K562 (cell line): ENCODE results near the gene LCTL. TPM values are rescaled to one million over a fixed set of nuclear protein-coding genes. Genes with fewer than 3 reads are reported as not detected.

Experiments
- ATAC-seq: fragments of 200-7000 bp; cut with Tn5 transposase; 3 replicates; pipeline ENCODE4 v1.9.1; 2020; ENCODE audit warnings: moderate library complexity
- BruUV-seq: library from RNA; stranded (reverse); fragments of 400-500 nt; replicated peaks from 2 replicates; lab custom pipeline; 2021; lab: Mats Ljungman, UMichigan
- CTCF ChIA-PET: fragments of 300-600 bp; formaldehyde crosslinking; extraction: SDS; loops from one replicate; lab custom pipeline; 2021; ENCODE audit warnings: low intra/inter-chr PET ratio; lab: Yijun Ruan, JAX
- POLR2A ChIA-PET: fragments of 300-600, 350-650 bp; sonication (Branson Sonifier 250); formaldehyde crosslinking; extraction: SDS; loops from one replicate; lab custom pipeline; 2021; ENCODE audit warnings: antibody characterized with exemption, inconsistent platforms; lab: Yijun Ruan, JAX
- DNase-seq, 4 experiments: peaks; one replicate each; pipeline versions ENCODE4 v3.0.0 to v3.0.0-alpha.2; 2011 to 2018; ENCODE audit warnings: low spot score in 3 of 4, mixed read lengths in 3 of 4; ENCODE audit errors: extremely low read depth in 1 of 4
- FAIRE-seq: peaks from 2 replicates; lab custom pipeline; 2011; peaks lifted over from hg19 to GRCh38; lab: Jason Lieb, UNC
- H2AFZ ChIP-seq: 2 replicates; pipeline ENCODE4 v1.6.0; 2011; ENCODE audit warnings: low read depth, low read length, control low read depth, inconsistent platforms
- H3K27ac ChIP-seq: fragments of 200-600 bp; 3 replicates; pipeline ENCODE4 v1.8.0; 2011; ENCODE audit warnings: low read depth, mild to moderate bottlenecking, control low read depth, inconsistent platforms, low read length, moderate library complexity, mixed read lengths; ENCODE audit errors: extremely low read depth
- H3K27me3 ChIP-seq, 2 experiments: fragments of 300-600 bp in 1 of 2; 2 replicates in 1 of 2; 3 replicates in 1 of 2; pipeline versions ENCODE4 v1.6.0 to v1.8.0; 2011; ENCODE audit warnings: inconsistent platforms in 2 of 2, low read length in 2 of 2, mild to moderate bottlenecking in 1 of 2, mixed read lengths in 1 of 2, moderate library complexity in 1 of 2; ENCODE audit not compliant: control insufficient read depth in 2 of 2, insufficient read depth in 2 of 2
- H3K36me3 ChIP-seq: fragments of 300-600 bp; 3 replicates; pipeline ENCODE4 v1.8.0; 2011; ENCODE audit warnings: mild to moderate bottlenecking, low read length, inconsistent platforms; ENCODE audit not compliant: control insufficient read depth, insufficient read depth
- H3K4me1 ChIP-seq, 2 experiments: fragments of 200-600 bp in 1 of 2; replicated peaks in 1 of 2; 2 replicates in 1 of 2; 3 replicates in 1 of 2; pipeline versions ENCODE4 v1.5.1 to v1.8.0; 2011; ENCODE audit warnings: inconsistent platforms in 2 of 2, low read length in 2 of 2, mild to moderate bottlenecking in 1 of 2, mixed read lengths in 1 of 2, moderate library complexity in 1 of 2; ENCODE audit not compliant: control insufficient read depth in 2 of 2, insufficient read depth in 2 of 2
- H3K4me2 ChIP-seq: 2 replicates; pipeline ENCODE4 v1.6.1; 2011; ENCODE audit warnings: low read length, control low read depth, inconsistent platforms, mixed read lengths; ENCODE audit not compliant: insufficient read depth
- H3K4me3 ChIP-seq: fragments of 200-600 bp; sonication (generic), shearing (Covaris generic); 2 replicates; pipeline ENCODE4 v1.5.1; 2016; ENCODE audit warnings: control low read depth, inconsistent platforms
- H3K79me2 ChIP-seq: fragments of 200-600 bp; 3 replicates; pipeline ENCODE4 v1.8.0; 2011; ENCODE audit warnings: low read length, inconsistent platforms; ENCODE audit not compliant: control insufficient read depth, insufficient read depth
- H3K9ac ChIP-seq, 2 experiments: 2 replicates each; pipeline versions ENCODE4 v1.6.0 to v1.6.1; 2011; ENCODE audit warnings: low read depth in 2 of 2, low read length in 2 of 2, control low read depth in 1 of 2, inconsistent platforms in 1 of 2, mild to moderate bottlenecking in 1 of 2, mixed read lengths in 1 of 2; ENCODE audit not compliant: insufficient read depth in 1 of 2
- H3K9me1 ChIP-seq: one replicate; pipeline ENCODE4 v1.6.0; 2011; ENCODE audit warnings: inconsistent platforms, mild to moderate bottlenecking, low read length, moderate library complexity; ENCODE audit not compliant: control insufficient read depth, insufficient read depth
- H3K9me3 ChIP-seq: replicated peaks from 2 replicates; pipeline ENCODE4 v1.5.1; 2011; ENCODE audit warnings: low read depth, low read length, inconsistent platforms; ENCODE audit not compliant: control insufficient read depth, insufficient read depth
- H4K20me1 ChIP-seq: replicated peaks from 2 replicates; pipeline ENCODE4 v1.6.1; 2011; ENCODE audit warnings: low read length, inconsistent platforms, mixed read lengths; ENCODE audit not compliant: control insufficient read depth, insufficient read depth
- ATF7 ChIP-seq: fragments of 450-650 bp; IDR thresholded peaks from 2 replicates; pipeline ENCODE4 v1.7.1; 2014; ENCODE audit warnings: mild to moderate bottlenecking, moderate library complexity
- EGR1 ChIP-seq: fragments of 450-650 bp; conservative IDR thresholded peaks from 2 replicates; pipeline ENCODE4 v1.6.1; 2017; ENCODE audit warnings: mild to moderate bottlenecking
- HDAC6 ChIP-seq: IDR thresholded peaks from 2 replicates; pipeline ENCODE4 v1.6.1; 2012; ENCODE audit warnings: low read depth, mild to moderate bottlenecking, control low read depth, inconsistent platforms, low read length, moderate library complexity
- HIVEP1 ChIP-seq: fragments of 250-450 bp; sonication (Bioruptor Pico); IDR thresholded peaks from 2 replicates; pipeline ENCODE4 v1.4.0; 2020; ENCODE audit warnings: mild to moderate bottlenecking
- HOXB6 ChIP-seq: fragments of 250-450 bp; sonication (Bioruptor Pico); IDR thresholded peaks from 2 replicates; pipeline ENCODE4 v1.5.1; 2022; ENCODE audit warnings: mild to moderate bottlenecking, borderline replicate concordance
- HSF4 ChIP-seq: fragments of 250-450 bp; sonication (Bioruptor Pico); IDR thresholded peaks from 2 replicates; pipeline ENCODE4 v2.1.2; 2022; ENCODE audit warnings: mild to moderate bottlenecking, moderate library complexity, borderline replicate concordance
- IRF2 ChIP-seq: sonication (generic); formaldehyde crosslinking; IDR thresholded peaks from 2 replicates; pipeline ENCODE4 v1.8.1; 2022; ENCODE audit warnings: mild to moderate bottlenecking, missing genetic modification reagents
- KLF1 ChIP-seq: fragments of 450-650 bp; IDR thresholded peaks from 2 replicates; pipeline ENCODE4 v1.6.1; 2016; ENCODE audit warnings: missing genetic modification characterization, missing compliant biosample characterization
- LCOR ChIP-seq: sonication (generic); formaldehyde crosslinking; IDR thresholded peaks from 2 replicates; pipeline ENCODE4 v1.8.0; 2022; ENCODE audit warnings: mild to moderate bottlenecking, missing genetic modification reagents
- NFE2L1 ChIP-seq: fragments of 450-650 bp; IDR thresholded peaks from 2 replicates; pipeline ENCODE4 v1.6.1; 2016; ENCODE audit warnings: missing genetic modification characterization, low read depth, mild to moderate bottlenecking, missing compliant biosample characterization, moderate library complexity, borderline replicate concordance
- NR2C2 ChIP-seq, 2 experiments: fragments of 200-800 bp in 1 of 2; sonication (Bioruptor generic) in 1 of 2; sonication (generic) in 1 of 2; formaldehyde crosslinking in 1 of 2; IDR thresholded peaks; 2 replicates each; pipeline versions ENCODE4 v1.6.1 to v1.8.0; 2016 to 2022; ENCODE audit warnings: mild to moderate bottlenecking in 1 of 2, missing compliant biosample characterization in 1 of 2, missing genetic modification characterization in 1 of 2, missing genetic modification reagents in 1 of 2
- POLR2AphosphoS5 ChIP-seq: IDR thresholded peaks from 2 replicates; pipeline ENCODE4 v1.6.1; 2011; ENCODE audit warnings: mild to moderate bottlenecking, low read depth, low read length, moderate library complexity; ENCODE audit not compliant: control insufficient read depth, insufficient read depth
- SIRT6 ChIP-seq: IDR thresholded peaks from one replicate; pipeline ENCODE4 v1.6.1; 2012; ENCODE audit warnings: low read depth, mild to moderate bottlenecking, control low read depth, inconsistent platforms, low read length, moderate library complexity
- SOX6 ChIP-seq: fragments of 450-650 bp; IDR thresholded peaks from 2 replicates; pipeline ENCODE4 v1.6.1; 2014; ENCODE audit warnings: mild to moderate bottlenecking
- ZBTB8A ChIP-seq: fragments of 450-650 bp; IDR thresholded peaks from 2 replicates; pipeline ENCODE4 v1.6.1; 2018; ENCODE audit warnings: mild to moderate bottlenecking, moderate library complexity; ENCODE audit not compliant: partially characterized antibody
- ZNF408 ChIP-seq: fragments of 250-450 bp; sonication (Bioruptor Pico); IDR thresholded peaks from 2 replicates; pipeline ENCODE4 v1.4.0; 2020; ENCODE audit warnings: low read depth, mild to moderate bottlenecking, moderate library complexity
- ZNF75A ChIP-seq: fragments of 450-650 bp; formaldehyde crosslinking; IDR thresholded peaks from 2 replicates; pipeline ENCODE4 v1.4.0; 2020; ENCODE audit warnings: mild to moderate bottlenecking
- whole genome bisulfite sequencing: fragments of 100-300 bp; shearing (Covaris generic); methylation state at CpG from one replicate; pipeline ENCODE4 v1.1.6; 2016; ENCODE audit warnings: low coverage, mixed read lengths; ENCODE audit not compliant: insufficient coverage; ENCODE audit errors: missing lambda C conversion rate; 5-methylcytosine and 5-hydroxymethylcytosine counted together
- in situ Hi-C: fragments of 300-500 bp; cut with MboI; formaldehyde crosslinking; loops from 4 replicates; pipeline ENCODE4 v1.15.0; 2018; ENCODE audit warnings: inconsistent platforms, mixed read lengths
- intact Hi-C: fragments of 100-400 bp; cut with micrococcal nuclease; formaldehyde crosslinking; loops from 2 replicates; pipeline ENCODE4 v1.14.2; 2022
- polyA plus RNA-seq, 8 experiments: library from polyadenylated mRNA; depleted of rRNA in 4 of 8; stranded (reverse) in 5 of 8; unstranded in 3 of 8; fragments of >200 nt; fragmentation: Nextera tagmentation in 2 of 8; fragmentation: Illumina TruSeq in 1 of 8; extraction: Ambion mirVana in 2 of 8; extraction: Trizol in 1 of 8; gene quantifications; 2 replicates each; pipeline versions ENCODE4 v1.2.1 to v1.2.3, GENCODE V29; 2011 to 2014; ENCODE audit warnings: inconsistent platforms in 1 of 8, missing spikeins in 1 of 8
- total RNA-seq, 7 experiments: library from RNA; depleted of rRNA in 6 of 7; stranded (reverse); fragments of >200 nt in 6 of 7; fragmentation: Illumina TruSeq in 2 of 7; extraction: Trizol in 2 of 7; gene quantifications; 2 replicates each; pipeline versions ENCODE4 v1.2.1 to v1.2.3, GENCODE V29; 2011 to 2021; ENCODE audit warnings: low replicate concordance in 1 of 7
- TF ChIP-seq, protein P1 (sequence below), 2 experiments: IDR thresholded peaks in 1 of 2; conservative IDR thresholded peaks in 1 of 2; 2 replicates each; pipeline ENCODE4 v1.6.1; 2016; ENCODE audit warnings: low read depth in 2 of 2, mild to moderate bottlenecking in 1 of 2, missing compliant biosample characterization in 1 of 2, missing genetic modification characterization in 1 of 2, moderate library complexity in 1 of 2

Gene LCTL
- total and polyA plus RNA-seq, 9 of the 15 experiments (the other 6 are each of a cell fraction or from before 2014, with no cell fraction given) = 0.08 to 0.31 (median 0.17) TPM; not detected in 6

GRCh38 chr15:66603301-66604179 is 37.7 kb upstream of the LCTL start (continued):
- TF ChIP-seq NFE2L1 (tag) = no peak
- TF ChIP-seq IRF2 (CRISPR knock-in tag) = no peak
- TF ChIP-seq NR2C2 (CRISPR knock-in tag; IDR thresholded peaks at IDR 0.05) = no peak
- no peak for TF ChIP-seq NR2C2 (tag; IDR thresholded peaks at IDR 0.05)
- TF ChIP-seq ZBTB8A = no peak
- no peak for TF ChIP-seq KLF1

DNA sequence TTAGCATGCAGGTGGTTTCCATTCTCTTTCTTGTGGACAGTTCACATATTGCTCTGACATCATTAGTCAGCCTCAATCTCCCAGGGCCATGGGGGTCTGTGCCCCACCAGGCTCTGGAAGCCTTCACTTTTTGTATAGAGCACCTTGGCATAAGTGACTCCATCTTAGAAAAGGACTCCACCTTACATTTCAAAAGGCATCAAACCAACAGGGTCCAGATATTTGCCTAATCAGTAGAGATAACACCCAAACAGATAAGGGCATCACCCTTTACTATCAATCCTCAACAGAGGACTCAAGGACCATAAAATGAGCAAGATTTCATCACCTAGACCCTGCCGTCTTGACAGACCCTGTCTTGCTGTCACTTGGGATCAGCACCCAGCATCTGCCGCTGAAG is 35.7 kb upstream of the LCTL start:
- POLR2A ChIA-PET = interaction anchor here (1.4 kb wide), 2 partner anchors 10 to 12 kb away, joined by 3 read pairs; no protein-coding TSS in a partner anchor
- Histone ChIP-seq H3K79me2 (peaks cover 97% of the 10 kb centered on the region), H3K9me3 (no peaks in the 10 kb centered on the region), H3K4me1 (peaks cover 0 to 4% of the 10 kb centered on the region in 2 experiments; a peak in 3 of 5 replicates), H2AFZ (no peak overlapping the region), H4K20me1 (peaks cover 61% of the 10 kb centered on the region), H3K9me1 (peaks cover 4% of the 10 kb centered on the region), H3K27me3 (no peaks in the 10 kb centered on the region), H3K4me2 (no peak overlapping the region), H3K9ac (no peak overlapping the region), H3K4me3 (no peak overlapping the region), H3K36me3 (peaks cover 82% of the 10 kb centered on the region; the same call in 2 of the 3 replicates), H3K27ac (no peak overlapping the region)
- no peak for ATAC-seq
- CTCF ChIA-PET = no interaction called here
- DNase-seq = no peak
- BruUV-seq = no TSS peak
- 19% methylated on average over 2 of the region's 2 CpGs for WGBS
- FAIRE-seq = no peak
- in situ Hi-C loops (no loop called here), intact Hi-C loops (no loop called here)
- TF ChIP-seq HIVEP1 = peak; percentile 90
- TF ChIP-seq HDAC6 = no peak
- no peak for TF ChIP-seq HOXB6
- TF ChIP-seq SOX6 = no peak
- TF ChIP-seq EGR1 = no peak
- peak; percentile 90; the same call in 1 of the 2 replicates for TF ChIP-seq HSF4
- no peak for TF ChIP-seq ZNF75A (CRISPR knock-in tag)
- TF ChIP-seq ATF7 = no peak
- no peak for TF ChIP-seq LCOR (CRISPR knock-in tag)
- TF ChIP-seq ZNF408 (CRISPR knock-in tag) = no peak
- TF ChIP-seq, protein P1, sequence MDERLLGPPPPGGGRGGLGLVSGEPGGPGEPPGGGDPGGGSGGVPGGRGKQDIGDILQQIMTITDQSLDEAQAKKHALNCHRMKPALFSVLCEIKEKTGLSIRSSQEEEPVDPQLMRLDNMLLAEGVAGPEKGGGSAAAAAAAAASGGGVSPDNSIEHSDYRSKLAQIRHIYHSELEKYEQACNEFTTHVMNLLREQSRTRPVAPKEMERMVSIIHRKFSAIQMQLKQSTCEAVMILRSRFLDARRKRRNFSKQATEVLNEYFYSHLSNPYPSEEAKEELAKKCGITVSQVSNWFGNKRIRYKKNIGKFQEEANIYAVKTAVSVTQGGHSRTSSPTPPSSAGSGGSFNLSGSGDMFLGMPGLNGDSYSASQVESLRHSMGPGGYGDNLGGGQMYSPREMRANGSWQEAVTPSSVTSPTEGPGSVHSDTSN (CRISPR knock-in tag; IDR thresholded peaks at IDR 0.05; ENCODE audit: low read depth) = no peak
- TF ChIP-seq, protein P1 (tag; conservative IDR thresholded peaks at IDR 0.05; ENCODE audit: low read depth) = peak; percentile 63
- TF ChIP-seq SIRT6 = no peak
- TF ChIP-seq POLR2AphosphoS5 = no peak
